H1 (cell line): ENCODE measurements around the gene SERGEF. TPM values are rescaled to one million over a fixed set of nuclear protein-coding genes. Genes with fewer than 3 reads are reported as not detected.

Experiments
- CTCF ChIA-PET: fragments of 300-600 bp; sonication (Branson Sonifier 250); formaldehyde crosslinking; loops from one replicate; lab custom pipeline; 2021; ENCODE audit not compliant: partially characterized antibody; lab: Charles Lee
- POLR2A ChIA-PET: fragments of 300-600 bp; sonication (Branson Sonifier 250); formaldehyde crosslinking; loops from one replicate; lab custom pipeline; 2021; ENCODE audit warnings: inconsistent platforms; ENCODE audit not compliant: partially characterized antibody; lab: Charles Lee
- DNase-seq, 2 experiments: peaks; one replicate each; pipeline versions ENCODE4 v3.0.0 to v3.0.0-alpha.2; 2010 to 2022; ENCODE audit warnings: low spot score in 2 of 2, low read depth in 1 of 2, mixed read lengths in 1 of 2
- FAIRE-seq: peaks from 2 replicates; lab custom pipeline; 2011; peaks lifted over from hg19 to GRCh38; lab: Jason Lieb, UNC
- H2AFZ ChIP-seq: 2 replicates; pipeline ENCODE4 v1.8.1; 2012; ENCODE audit warnings: low read length, inconsistent platforms
- H2AK5ac ChIP-seq: 2 replicates; pipeline ENCODE4 v1.6.1; 2013; ENCODE audit warnings: low read depth, low read length
- H2BK120ac ChIP-seq: replicated peaks from 2 replicates; pipeline ENCODE3; 2013; ENCODE audit warnings: low read depth, low read length, inconsistent platforms
- H2BK12ac ChIP-seq: 2 replicates; pipeline ENCODE4 v1.6.1; 2013; ENCODE audit warnings: low read depth, low read length
- H2BK15ac ChIP-seq: 2 replicates; pipeline ENCODE4 v1.6.1; 2013; ENCODE audit warnings: low read length
- H2BK20ac ChIP-seq: 2 replicates; pipeline ENCODE4 v1.6.1; 2013; ENCODE audit warnings: low read length
- H2BK5ac ChIP-seq: 2 replicates; pipeline ENCODE4 v1.6.1; 2013; ENCODE audit warnings: low read depth, low read length
- H3K14ac ChIP-seq: 2 replicates; pipeline ENCODE4 v1.6.1; 2013; ENCODE audit warnings: inconsistent platforms; ENCODE audit not compliant: insufficient read length
- H3K18ac ChIP-seq: 2 replicates; pipeline ENCODE4 v1.6.1; 2013; ENCODE audit warnings: low read length; ENCODE audit errors: extremely low read depth
- H3K23ac ChIP-seq: 2 replicates; pipeline ENCODE4 v1.6.1; 2013; ENCODE audit warnings: inconsistent platforms; ENCODE audit not compliant: insufficient read length
- H3K23me2 ChIP-seq: 2 replicates; pipeline ENCODE4 v1.6.1; 2013; ENCODE audit warnings: low read depth, low read length
- H3K27ac ChIP-seq: 2 replicates; pipeline ENCODE4 v1.6.1; 2011; ENCODE audit warnings: low read depth, low read length, inconsistent platforms
- H3K27me3 ChIP-seq, 4 experiments: replicated peaks in 1 of 4; 1 replicate in 1 of 4; 2 replicates in 3 of 4; pipeline versions ENCODE4 v1.6.1 to v1.8.1; 2011 to 2013; ENCODE audit warnings: low read length in 3 of 4, mild to moderate bottlenecking in 3 of 4, inconsistent platforms in 2 of 4, mixed read lengths in 2 of 4, moderate library complexity in 1 of 4; ENCODE audit not compliant: control insufficient read depth in 3 of 4, insufficient read depth in 3 of 4; ENCODE audit errors: extremely low read depth in 1 of 4
- H3K36me3 ChIP-seq, 4 experiments: 2 replicates each; pipeline versions ENCODE4 v1.6.1 to v1.8.1; 2011 to 2013; ENCODE audit warnings: mild to moderate bottlenecking in 4 of 4, low read length in 3 of 4, moderate library complexity in 2 of 4, control low read depth in 1 of 4, inconsistent platforms in 1 of 4; ENCODE audit not compliant: insufficient read depth in 4 of 4, control insufficient read depth in 2 of 4
- H3K4ac ChIP-seq: replicated peaks from 2 replicates; pipeline ENCODE3; 2013; ENCODE audit warnings: low read length, low read depth, mixed read lengths, inconsistent platforms; ENCODE audit not compliant: insufficient read length
- H3K4me1 ChIP-seq, 4 experiments: replicated peaks in 1 of 4; 1 replicate in 1 of 4; 2 replicates in 3 of 4; pipeline versions ENCODE4 v1.6.1 to v1.8.1; 2011 to 2013; ENCODE audit warnings: low read length in 3 of 4, inconsistent platforms in 2 of 4, mixed read lengths in 1 of 4; ENCODE audit not compliant: insufficient read depth in 4 of 4, control insufficient read depth in 3 of 4
- H3K4me2 ChIP-seq, 2 experiments: 2 replicates each; pipeline versions ENCODE4 v1.6.1 to v1.8.1; 2011 to 2013; ENCODE audit warnings: low read depth in 2 of 2, low read length in 2 of 2, control low read depth in 1 of 2, inconsistent platforms in 1 of 2, mild to moderate bottlenecking in 1 of 2; ENCODE audit not compliant: insufficient read depth in 1 of 2
- H3K4me3 ChIP-seq, 4 experiments: fragments of 200-600, 300-600 bp in 1 of 4; sonication (generic), shearing (Covaris generic), sonication (Bioruptor Twin) in 1 of 4; 2 replicates each; pipeline versions ENCODE4 v1.5.1 to v1.8.1; 2011 to 2016; ENCODE audit warnings: low read length in 4 of 4, low read depth in 3 of 4, control low read depth in 2 of 4, inconsistent platforms in 2 of 4, mild to moderate bottlenecking in 2 of 4, mixed read lengths in 1 of 4, moderate library complexity in 1 of 4; ENCODE audit not compliant: insufficient read depth in 2 of 4; ENCODE audit errors: extremely low read depth in 1 of 4
- H3K56ac ChIP-seq: replicated peaks from 2 replicates; pipeline ENCODE3; 2013; ENCODE audit warnings: low read depth, mild to moderate bottlenecking, mixed read lengths, low read length, inconsistent platforms; ENCODE audit not compliant: insufficient read length
- H3K79me1 ChIP-seq: 2 replicates; pipeline ENCODE4 v1.6.1; 2013; ENCODE audit warnings: low read depth, low read length, control low read depth
- H3K79me2 ChIP-seq, 2 experiments: 2 replicates each; pipeline versions ENCODE4 v1.6.1 to v1.8.1; 2012 to 2013; ENCODE audit warnings: low read length in 2 of 2, mild to moderate bottlenecking in 2 of 2, inconsistent platforms in 1 of 2; ENCODE audit not compliant: insufficient read depth in 2 of 2, control insufficient read depth in 1 of 2
- H3K9ac ChIP-seq, 4 experiments: replicated peaks in 1 of 4; 1 replicate in 1 of 4; 2 replicates in 3 of 4; pipeline versions ENCODE4 v1.6.1 to v1.8.1; 2011 to 2013; ENCODE audit warnings: low read depth in 3 of 4, low read length in 3 of 4, control low read depth in 2 of 4, mild to moderate bottlenecking in 2 of 4, moderate library complexity in 2 of 4, inconsistent platforms in 1 of 4; ENCODE audit errors: extremely low read depth in 1 of 4
- H3K9me3 ChIP-seq, 2 experiments: 2 replicates each; pipeline versions ENCODE4 v1.6.1 to v1.8.1; 2012 to 2013; ENCODE audit warnings: mild to moderate bottlenecking in 2 of 2, moderate library complexity in 2 of 2, control low read depth in 1 of 2, inconsistent platforms in 1 of 2, low read depth in 1 of 2, low read length in 1 of 2, mixed read lengths in 1 of 2; ENCODE audit not compliant: insufficient read depth in 2 of 2
- H4K20me1 ChIP-seq, 2 experiments: replicated peaks in 1 of 2; 2 replicates each; pipeline versions ENCODE3 to v1.8.1; 2011 to 2013; ENCODE audit warnings: inconsistent platforms in 2 of 2, low read length in 2 of 2, mild to moderate bottlenecking in 1 of 2; ENCODE audit not compliant: insufficient read depth in 2 of 2, control insufficient read depth in 1 of 2
- H4K5ac ChIP-seq: 2 replicates; pipeline ENCODE4 v1.6.1; 2013; ENCODE audit warnings: low read length, low read depth, mixed read lengths, inconsistent platforms; ENCODE audit not compliant: insufficient read length
- H4K8ac ChIP-seq: 2 replicates; pipeline ENCODE4 v1.8.0; 2013; ENCODE audit warnings: mild to moderate bottlenecking, moderate library complexity, low read length, inconsistent platforms; ENCODE audit not compliant: insufficient read depth; ENCODE audit errors: extremely low read depth
- H4K91ac ChIP-seq: replicated peaks from 2 replicates; pipeline ENCODE3; 2013; ENCODE audit warnings: low read length, mixed read lengths, inconsistent platforms; ENCODE audit not compliant: insufficient read length
- ASH2L ChIP-seq: fragments of 200-600, 300-600 bp; sonication (generic); IDR thresholded peaks from one replicate; pipeline ENCODE4 v1.7.1; 2017; ENCODE audit warnings: low read length
- CREB1 ChIP-seq: IDR thresholded peaks from 2 replicates; pipeline ENCODE4 v1.6.1; 2012; ENCODE audit warnings: inconsistent platforms
- EP300 ChIP-seq, 2 experiments: IDR thresholded peaks; 1 replicate in 1 of 2; 2 replicates in 1 of 2; pipeline ENCODE4 v1.6.1; 2011 to 2012; ENCODE audit warnings: low read depth in 2 of 2, low read length in 2 of 2, mild to moderate bottlenecking in 2 of 2, borderline replicate concordance in 1 of 2, inconsistent platforms in 1 of 2, moderate library complexity in 1 of 2
- EZH2 ChIP-seq: fragments of 200-600 bp; sonication (generic); IDR thresholded peaks from 2 replicates; pipeline ENCODE4 v1.7.1; 2012; ENCODE audit warnings: low read depth, mild to moderate bottlenecking, moderate library complexity, low read length, inconsistent platforms; ENCODE audit not compliant: severe bottlenecking
- FOSL1 ChIP-seq: IDR thresholded peaks from 2 replicates; pipeline ENCODE4 v1.6.1; 2011; ENCODE audit warnings: mild to moderate bottlenecking, low read depth, low read length, moderate library complexity; ENCODE audit not compliant: insufficient read depth
- GABPA ChIP-seq: IDR thresholded peaks from 2 replicates; pipeline ENCODE4 v1.6.1; 2011; ENCODE audit warnings: mild to moderate bottlenecking, low read length, moderate library complexity, borderline replicate concordance; ENCODE audit not compliant: insufficient read depth
- KDM1A ChIP-seq: fragments of 200-600, 300-600 bp; sonication (generic); IDR thresholded peaks from 2 replicates; pipeline ENCODE4 v1.7.1; 2016; ENCODE audit warnings: mild to moderate bottlenecking, low read length, borderline replicate concordance
- NRF1 ChIP-seq: IDR thresholded peaks from 2 replicates; pipeline ENCODE4 v1.6.1; 2011; ENCODE audit warnings: mild to moderate bottlenecking, low read depth, low read length, improper control_type of control experiment
- POLR2AphosphoS5 ChIP-seq: IDR thresholded peaks from 2 replicates; pipeline ENCODE4 v1.6.1; 2011; ENCODE audit warnings: low read depth, low read length
- SIX5 ChIP-seq: IDR thresholded peaks from 2 replicates; pipeline ENCODE4 v1.6.1; 2011; ENCODE audit warnings: mild to moderate bottlenecking, low read depth, low read length
- SP1 ChIP-seq: IDR thresholded peaks from 2 replicates; pipeline ENCODE4 v1.6.1; 2011; ENCODE audit warnings: low read depth, low read length
- SP4 ChIP-seq: IDR thresholded peaks from 2 replicates; pipeline ENCODE4 v1.6.1; 2012; ENCODE audit warnings: low read length, inconsistent platforms
- TAF7 ChIP-seq: optimal IDR thresholded peaks from 2 replicates; pipeline ENCODE3; 2011; ENCODE audit warnings: low read depth, mild to moderate bottlenecking, inconsistent platforms, low read length, moderate library complexity, borderline replicate concordance
- WGBS, 2 experiments: shearing (Covaris generic) in 1 of 2; methylation state at CpG; one replicate each; pipeline versions ENCODE4 v1.1.6 to v1.1.7; 2013 to 2015; ENCODE audit warnings: low lambda C conversion rate in 2 of 2, mixed read lengths in 2 of 2, inconsistent platforms in 1 of 2, low coverage in 1 of 2, missing lambda C conversion rate in 1 of 2; ENCODE audit not compliant: insufficient replicate concordance in 2 of 2, insufficient coverage in 1 of 2, insufficient read length in 1 of 2; ENCODE audit errors: extremely low coverage in 1 of 2, missing lambda C conversion rate in 1 of 2; 5-methylcytosine and 5-hydroxymethylcytosine counted together
- polyA plus RNA-seq, 7 experiments: library from polyadenylated mRNA; depleted of rRNA in 3 of 7; stranded (reverse) in 5 of 7; unstranded in 2 of 7; fragments of >200 nt in 5 of 7; fragments of 200-250 nt in 2 of 7; gene quantifications; 1 replicate in 5 of 7; 2 replicates in 1 of 7; 4 replicates in 1 of 7; pipeline versions ENCODE4 v1.2.1 to v1.2.3, GENCODE V29; 2011 to 2013; ENCODE audit warnings: missing spikeins in 2 of 7, mixed read lengths in 2 of 7
- total RNA-seq: library from RNA; stranded (reverse); fragmentation: NEBNext Ultra II Directional; extraction: Animal tissue kit (Norgen Biotek cat#: 25700); gene quantifications from 2 replicates; pipeline ENCODE4 v1.2.1, GENCODE V29; 2021
- TF ChIP-seq, protein P1 (sequence below): IDR thresholded peaks from 2 replicates; pipeline ENCODE4 v1.6.1; 2012; ENCODE audit warnings: inconsistent platforms

Gene SERGEF
- total and polyA plus RNA-seq, 2 of the 8 experiments (the other 6 are each of a cell fraction or from before 2014, with no cell fraction given), result 16.6 to 28.8 TPM

DNA sequence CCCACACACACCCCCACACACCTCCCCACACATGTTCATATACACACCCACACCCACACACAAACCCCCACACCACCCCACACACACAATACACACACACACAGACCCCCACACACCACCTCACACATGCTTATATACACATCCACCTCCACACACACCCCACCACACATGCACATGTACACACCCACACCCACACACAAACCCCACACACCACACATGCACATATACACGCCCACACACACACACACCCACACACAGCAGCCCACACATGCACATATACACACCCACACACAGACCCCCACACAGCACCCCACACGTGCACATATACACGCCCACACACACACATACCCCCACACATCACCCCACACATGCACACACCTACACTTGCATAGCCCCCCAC lies 249.1 kb downstream of the SERGEF start:
- Histone ChIP-seq H2BK120ac (no peak overlapping the region), H3K36me3 (no peaks in the 10 kb centered on the region), H2BK15ac (no peak overlapping the region), H3K79me1 (no peaks in the 10 kb centered on the region), H3K56ac (peak overlapping the region; percentile 87), H3K4me1 (peaks cover 0 to 7% (median 1%) of the 10 kb centered on the region in 4 experiments; a peak in 3 of 7 replicates), H3K23ac (no peak overlapping the region), H3K79me2 (no peaks in the 10 kb centered on the region), H4K5ac (no peak overlapping the region), H3K18ac (no peak overlapping the region), H4K91ac (no peak overlapping the region), H3K23me2 (peaks cover 9% of the 10 kb centered on the region; the same call in 1 of the 2 replicates), H3K27me3 (no peaks in the 10 kb centered on the region), H2AFZ (no peak overlapping the region), H2BK12ac (no peak overlapping the region), H3K9ac (no peak overlapping the region), H2AK5ac (no peak overlapping the region), H3K27ac (no peak overlapping the region), H3K4ac (no peak overlapping the region), H2BK20ac (no peak overlapping the region), H3K14ac (no peak overlapping the region), H3K4me3 (no peak overlapping the region), H3K4me2 (no peak overlapping the region), H2BK5ac (no peak overlapping the region), H4K20me1 (peaks cover 0 to 2% of the 10 kb centered on the region in 2 experiments), H4K8ac (no peak overlapping the region; the same call in 1 of the 2 replicates), H3K9me3 (no peaks in the 10 kb centered on the region)
- WGBS, 2 experiments, result 42% methylated on average over 3 of the region's 3 CpGs; no CpG with 5 or more reads in 1 of the 2 experiments
- no peak for FAIRE-seq
- ChIA-PET CTCF (interaction anchor here (6.0 kb wide), 1 partner anchor 31 kb away, joined by 82 read pairs; the partner anchor contains the start of gene KCNC1), POLR2A (no interaction called here)
- DNase-seq, result no peak
- no peak for TF ChIP-seq EZH2
- TF ChIP-seq SIX5, result no peak
- no peak for TF ChIP-seq GABPA
- TF ChIP-seq NRF1, result no peak
- no peak for TF ChIP-seq FOSL1
- TF ChIP-seq POLR2AphosphoS5, result no peak
- TF ChIP-seq SP4, result no peak
- TF ChIP-seq SP1, result no peak
- TF ChIP-seq CREB1, result no peak
- no peak for TF ChIP-seq EP300 (IDR thresholded peaks at IDR 0.05; ENCODE audit: borderline replicate concordance in 1 of 2, low read depth in 2 of 2, low read length in 2 of 2)
- TF ChIP-seq ASH2L, result no peak
- no peak for TF ChIP-seq TAF7
- TF ChIP-seq, protein P1, sequence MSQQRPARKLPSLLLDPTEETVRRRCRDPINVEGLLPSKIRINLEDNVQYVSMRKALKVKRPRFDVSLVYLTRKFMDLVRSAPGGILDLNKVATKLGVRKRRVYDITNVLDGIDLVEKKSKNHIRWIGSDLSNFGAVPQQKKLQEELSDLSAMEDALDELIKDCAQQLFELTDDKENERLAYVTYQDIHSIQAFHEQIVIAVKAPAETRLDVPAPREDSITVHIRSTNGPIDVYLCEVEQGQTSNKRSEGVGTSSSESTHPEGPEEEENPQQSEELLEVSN, result no peak
- no peak for TF ChIP-seq KDM1A
